ENCODE results near the gene PHACTR1. TPM values are rescaled to one million over a fixed set of nuclear protein-coding genes. Genes with fewer than 3 reads are reported as not detected.

PHACTR1 gene
- total RNA-seq, 4 donors from 2014 or later: 1.5 to 3.6 (median 2.5) TPM

DNA sequence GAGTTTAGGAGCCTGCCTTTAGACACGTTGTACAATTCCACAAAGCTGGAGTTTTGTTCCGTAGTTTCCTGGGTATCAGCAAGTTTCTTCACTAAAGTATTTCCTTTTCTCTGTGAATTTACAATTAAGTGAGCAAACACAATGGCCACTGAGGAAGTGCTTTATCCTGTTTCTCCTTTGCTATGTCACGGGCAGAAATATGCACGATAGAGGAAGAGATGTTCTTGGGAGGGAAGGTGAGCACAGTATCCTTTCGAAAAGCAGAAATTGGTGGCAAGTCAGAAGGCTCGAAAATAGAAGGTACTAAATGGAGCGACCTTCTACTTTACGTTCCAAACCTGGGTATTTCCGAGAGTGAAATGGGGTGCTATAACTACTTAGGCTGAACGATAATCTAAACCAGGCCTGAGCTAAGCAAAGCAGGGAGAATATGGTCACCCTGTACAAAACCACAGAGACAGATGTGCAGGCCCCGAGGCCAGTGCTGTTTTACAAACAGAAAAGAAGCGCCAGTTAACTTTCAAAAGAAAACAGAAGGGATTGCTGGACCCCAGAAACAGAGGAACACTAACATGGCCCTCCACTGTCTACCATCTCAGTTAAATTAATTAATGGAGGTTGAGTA, 352.1 kb downstream of the PHACTR1 start:
- TF ChIP-seq, protein P1, sequence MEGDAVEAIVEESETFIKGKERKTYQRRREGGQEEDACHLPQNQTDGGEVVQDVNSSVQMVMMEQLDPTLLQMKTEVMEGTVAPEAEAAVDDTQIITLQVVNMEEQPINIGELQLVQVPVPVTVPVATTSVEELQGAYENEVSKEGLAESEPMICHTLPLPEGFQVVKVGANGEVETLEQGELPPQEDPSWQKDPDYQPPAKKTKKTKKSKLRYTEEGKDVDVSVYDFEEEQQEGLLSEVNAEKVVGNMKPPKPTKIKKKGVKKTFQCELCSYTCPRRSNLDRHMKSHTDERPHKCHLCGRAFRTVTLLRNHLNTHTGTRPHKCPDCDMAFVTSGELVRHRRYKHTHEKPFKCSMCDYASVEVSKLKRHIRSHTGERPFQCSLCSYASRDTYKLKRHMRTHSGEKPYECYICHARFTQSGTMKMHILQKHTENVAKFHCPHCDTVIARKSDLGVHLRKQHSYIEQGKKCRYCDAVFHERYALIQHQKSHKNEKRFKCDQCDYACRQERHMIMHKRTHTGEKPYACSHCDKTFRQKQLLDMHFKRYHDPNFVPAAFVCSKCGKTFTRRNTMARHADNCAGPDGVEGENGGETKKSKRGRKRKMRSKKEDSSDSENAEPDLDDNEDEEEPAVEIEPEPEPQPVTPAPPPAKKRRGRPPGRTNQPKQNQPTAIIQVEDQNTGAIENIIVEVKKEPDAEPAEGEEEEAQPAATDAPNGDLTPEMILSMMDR (IDR thresholded peaks at IDR 0.05): no peak
- TF ChIP-seq POLR2A (IDR thresholded peaks at IDR 0.05): no peak
- no peak overlapping the region for H3K4me3 ChIP-seq (ENCODE audit: low read depth, poor library complexity, severe bottlenecking)
- DNase-seq (ENCODE audit: low spot score in 2 of 2): no peak
- WGBS, 2 donors: 68 to 75% methylated on average over 12 of the region's 12 CpGs
- intact Hi-C loops (cut with DNase I; ENCODE audit: low total_unique reads): no loop called here

DNA sequence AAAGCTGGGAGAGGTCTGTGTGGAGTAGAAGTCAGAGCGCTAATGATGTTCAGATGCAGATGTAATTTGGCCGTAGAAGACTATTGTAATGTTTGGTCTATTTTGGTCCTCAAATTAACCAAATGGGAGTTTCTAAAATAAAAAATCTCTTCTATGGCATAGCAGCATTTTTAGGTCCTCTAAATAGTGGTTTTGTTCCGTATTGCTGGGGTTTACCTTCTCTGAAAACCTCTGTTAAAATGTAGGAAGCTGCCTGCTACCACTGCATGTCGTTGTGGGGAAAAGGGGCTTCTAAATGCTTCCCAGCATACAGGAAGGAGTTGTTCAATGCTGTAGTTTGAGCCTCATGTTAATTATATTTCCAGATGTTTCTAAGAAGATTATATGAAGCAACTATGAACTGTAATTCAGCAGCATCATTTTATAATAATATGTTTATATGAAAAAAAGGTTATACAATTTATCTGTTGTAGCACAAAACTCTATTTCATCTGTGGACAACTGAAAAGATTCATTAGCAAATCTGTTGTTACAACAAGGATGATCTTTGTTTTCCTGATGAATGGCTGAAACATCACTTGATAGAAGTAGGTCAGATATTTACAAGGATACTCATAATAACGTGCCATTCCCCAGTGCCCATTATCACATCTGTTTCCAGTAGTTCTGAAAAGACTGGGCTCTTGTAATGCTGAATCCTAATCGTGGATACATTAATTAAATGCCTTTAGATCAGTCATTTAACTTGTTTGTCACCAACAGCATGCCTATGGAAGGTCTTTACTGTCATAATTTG, 355.2 kb downstream of the PHACTR1 start:
- TF ChIP-seq POLR2A (IDR thresholded peaks at IDR 0.05): no peak
- TF ChIP-seq, protein P1 (IDR thresholded peaks at IDR 0.05): no peak
- 43 to 45% methylated on average over 6 of the region's 6 CpGs for WGBS, 2 donors
- no peak for DNase-seq (ENCODE audit: low spot score in 2 of 2)
- no peak overlapping the region for H3K4me3 ChIP-seq (ENCODE audit: low read depth, poor library complexity, severe bottlenecking)
- intact Hi-C loops (cut with DNase I; ENCODE audit: low total_unique reads): no loop called here

DNA sequence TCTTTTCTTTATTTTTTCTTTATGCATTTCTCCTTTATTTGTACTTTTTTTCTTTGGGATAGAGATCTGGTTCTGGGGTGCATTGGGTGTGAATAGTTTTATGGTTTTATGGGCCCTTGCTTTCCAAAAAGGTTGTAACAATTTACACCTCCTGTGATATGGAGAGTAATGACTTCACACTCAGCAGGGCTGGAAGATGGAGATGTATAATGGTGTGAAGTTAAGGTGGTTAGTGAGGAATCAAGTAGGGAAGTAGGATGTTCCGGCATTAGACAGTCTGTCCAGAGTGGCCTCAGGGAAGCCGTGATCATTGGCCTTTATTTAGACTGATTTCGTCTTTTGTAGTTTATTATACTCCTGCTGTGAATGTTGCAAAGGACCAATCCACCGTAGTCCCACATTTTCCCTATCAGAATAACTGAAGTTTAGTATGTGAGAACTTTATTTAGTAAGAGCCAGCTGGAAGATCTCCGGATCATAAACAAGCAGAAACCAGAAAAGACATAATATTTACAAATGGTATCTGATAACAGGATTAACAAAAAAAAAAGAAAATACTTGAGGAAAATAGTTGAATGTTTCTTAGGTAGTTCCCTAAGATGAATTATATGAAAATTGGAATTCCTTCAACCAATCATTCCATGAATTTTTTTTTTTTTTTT, 356.2 kb downstream of the PHACTR1 start:
- no peak overlapping the region for H3K4me3 ChIP-seq (ENCODE audit: low read depth, poor library complexity, severe bottlenecking)
- 94 to 97% methylated on average over 5 of the region's 5 CpGs for WGBS, 2 donors
- no peak for DNase-seq (ENCODE audit: low spot score in 2 of 2)
- TF ChIP-seq POLR2A (IDR thresholded peaks at IDR 0.05): no peak
- TF ChIP-seq, protein P1 (IDR thresholded peaks at IDR 0.05): no peak
- intact Hi-C loops (cut with DNase I; ENCODE audit: low total_unique reads): no loop called here

DNA sequence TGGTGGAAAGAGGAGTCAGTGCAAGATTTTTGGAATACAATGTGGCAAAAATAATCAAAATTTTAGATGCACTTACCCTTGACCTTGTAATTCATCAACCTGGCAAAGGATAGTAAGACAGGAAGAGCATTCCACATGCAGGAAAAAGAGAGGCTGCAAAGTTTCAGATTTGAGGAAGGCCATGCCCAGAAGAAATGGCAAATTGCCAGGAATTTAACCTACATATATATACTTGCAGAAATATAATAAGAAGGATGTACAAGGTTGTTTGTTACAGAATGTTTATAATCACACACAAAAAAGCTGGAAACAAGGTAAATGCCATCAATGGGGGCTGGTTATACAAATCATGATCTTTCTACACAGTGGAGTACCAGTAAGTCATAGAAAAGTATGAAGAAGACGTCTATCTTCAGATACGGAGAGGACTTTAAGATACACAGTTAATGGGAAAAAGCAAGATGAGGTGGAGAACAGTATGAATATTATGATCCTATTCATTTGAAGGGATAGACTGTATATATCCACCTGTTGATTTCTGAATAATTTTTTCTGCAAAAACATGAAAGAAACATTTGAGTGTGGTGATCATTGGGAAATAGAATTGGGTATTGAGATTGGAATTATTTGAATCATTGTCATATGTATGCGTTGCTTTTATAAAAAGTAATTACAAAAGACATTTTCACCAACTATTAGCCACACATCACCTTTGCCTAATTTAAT, 358.0 kb downstream of the PHACTR1 start:
- intact Hi-C loops (cut with DNase I; ENCODE audit: low total_unique reads): no loop called here
- no peak overlapping the region for H3K4me3 ChIP-seq (ENCODE audit: low read depth, poor library complexity, severe bottlenecking)
- 87 to 94% methylated on average over 3 of the region's 3 CpGs for WGBS, 2 donors
- TF ChIP-seq POLR2A (IDR thresholded peaks at IDR 0.05): no peak
- TF ChIP-seq, protein P1 (IDR thresholded peaks at IDR 0.05): no peak
- no peak for DNase-seq (ENCODE audit: low spot score in 2 of 2)

DNA sequence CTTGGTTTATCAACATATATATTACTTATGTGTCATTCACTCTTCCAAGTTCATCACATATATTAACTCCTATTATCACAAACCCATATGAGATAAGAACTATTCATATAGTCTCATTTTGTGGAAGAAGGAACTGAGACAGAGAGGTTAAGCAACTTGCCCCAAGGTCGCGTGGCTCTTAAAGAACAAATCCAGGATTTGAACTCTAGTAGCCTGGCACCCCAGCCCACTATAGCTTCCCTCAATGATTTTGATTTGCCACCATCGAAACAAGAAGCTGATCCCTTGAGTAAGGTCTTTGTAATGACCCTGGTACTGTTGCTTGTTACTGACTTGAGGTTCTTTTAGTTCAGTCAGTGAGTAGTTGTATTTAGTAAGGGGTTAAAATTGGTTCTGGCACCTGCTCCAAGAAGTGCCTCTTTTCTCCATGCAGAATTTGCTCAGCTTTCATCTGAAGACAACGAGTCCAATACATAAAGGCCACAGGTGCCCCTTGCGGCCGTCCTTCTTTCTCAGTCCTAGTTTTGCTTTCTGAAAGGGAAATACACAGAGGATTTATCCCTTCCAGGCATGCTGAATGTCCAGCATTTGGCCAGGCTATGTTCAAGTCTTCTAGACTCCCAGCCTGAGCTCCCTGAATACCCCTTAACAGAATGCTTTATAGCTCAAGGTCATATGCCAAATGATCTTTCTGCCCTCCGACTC, 358.7 kb downstream of the PHACTR1 start:
- TF ChIP-seq, protein P1 (IDR thresholded peaks at IDR 0.05): no peak
- TF ChIP-seq POLR2A (IDR thresholded peaks at IDR 0.05): no peak
- no peak for DNase-seq (ENCODE audit: low spot score in 2 of 2)
- H3K4me3 ChIP-seq (ENCODE audit: low read depth, poor library complexity, severe bottlenecking): no peak overlapping the region
- 83 to 89% methylated on average over 7 of the region's 7 CpGs for WGBS, 2 donors
- intact Hi-C loops (cut with DNase I; ENCODE audit: low total_unique reads): no loop called here

Measured in lower leg skin (tissue), 4 donors.